GM13977 (cell line): ENCODE measurements around the gene C11orf21.

Experiments used
- DNase-seq: peaks from one replicate; pipeline ENCODE4 v3.0.0; 2012; ENCODE audit warnings: low spot score
- CTCF ChIP-seq: IDR thresholded peaks from 2 replicates; pipeline ENCODE4 v1.5.1; 2012; ENCODE audit warnings: mild to moderate bottlenecking, control low read depth; ENCODE audit not compliant: insufficient read depth; ENCODE audit errors: extremely low read depth, missing control alignments
- in situ Hi-C: fragments of 300-500 bp; cut with MboI; formaldehyde crosslinking; loops from one replicate; pipeline ENCODE4 v1.12.0; 2022; ENCODE audit warnings: low sequenced_read_pairs, low pct_unique_long_range_greater_than_20kb, mixed read lengths, inconsistent platforms; ENCODE audit not compliant: unreplicated experiment

C11orf21 gene

DNA sequence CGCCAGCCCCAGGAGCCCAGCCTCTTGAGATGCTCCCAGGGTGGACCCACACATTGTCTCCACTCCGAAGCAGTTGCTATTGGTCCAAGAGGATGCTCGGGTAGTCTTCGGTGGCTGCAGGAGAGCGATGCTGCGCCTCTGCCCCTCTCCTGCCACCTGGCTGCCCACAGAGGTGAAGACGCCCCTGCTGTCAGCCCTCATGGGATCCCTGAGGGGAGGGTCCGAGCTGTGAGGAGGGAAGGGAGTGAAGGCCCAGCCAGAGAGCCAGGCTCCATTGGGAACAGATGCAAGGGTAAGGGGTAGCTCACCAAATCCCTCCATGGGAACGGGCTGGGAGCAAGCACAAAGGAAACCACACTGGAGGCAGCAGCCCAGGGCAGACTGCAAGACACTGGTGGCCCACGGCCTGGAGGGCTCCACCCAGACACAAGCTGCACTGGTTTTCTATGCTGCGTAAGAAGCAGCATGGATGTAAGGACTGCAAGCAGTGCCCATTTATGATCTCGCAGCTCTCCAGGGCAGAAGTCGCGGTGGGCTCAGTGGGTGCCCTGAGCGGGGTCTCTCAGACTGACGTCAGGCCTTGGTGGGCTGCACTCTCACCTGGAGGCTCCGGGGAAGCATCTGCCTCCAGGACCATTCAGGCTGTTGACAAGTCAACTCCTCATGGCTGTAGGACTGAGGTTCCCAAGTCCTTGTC lies 15.8 kb upstream of the C11orf21 start:
- no peak for TF ChIP-seq CTCF
- in situ Hi-C loops: no loop called here
- DNase-seq: no peak

DNA sequence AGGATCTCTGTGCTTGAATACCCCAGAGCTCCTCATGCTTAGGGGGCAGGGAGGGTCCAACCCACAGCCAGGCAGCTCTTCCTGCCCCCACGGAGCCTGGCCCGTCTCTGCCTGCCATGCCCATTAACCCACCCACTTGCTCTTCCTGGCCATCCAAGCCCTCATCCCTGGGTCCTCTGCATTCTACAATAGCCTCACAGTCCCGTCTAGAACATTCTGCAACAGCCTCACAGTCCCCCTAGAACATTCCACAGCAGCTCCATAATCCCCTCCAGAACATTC lies 15.2 kb upstream of the C11orf21 start:
- no peak for TF ChIP-seq CTCF
- no peak for DNase-seq
- in situ Hi-C loops: no loop called here

DNA sequence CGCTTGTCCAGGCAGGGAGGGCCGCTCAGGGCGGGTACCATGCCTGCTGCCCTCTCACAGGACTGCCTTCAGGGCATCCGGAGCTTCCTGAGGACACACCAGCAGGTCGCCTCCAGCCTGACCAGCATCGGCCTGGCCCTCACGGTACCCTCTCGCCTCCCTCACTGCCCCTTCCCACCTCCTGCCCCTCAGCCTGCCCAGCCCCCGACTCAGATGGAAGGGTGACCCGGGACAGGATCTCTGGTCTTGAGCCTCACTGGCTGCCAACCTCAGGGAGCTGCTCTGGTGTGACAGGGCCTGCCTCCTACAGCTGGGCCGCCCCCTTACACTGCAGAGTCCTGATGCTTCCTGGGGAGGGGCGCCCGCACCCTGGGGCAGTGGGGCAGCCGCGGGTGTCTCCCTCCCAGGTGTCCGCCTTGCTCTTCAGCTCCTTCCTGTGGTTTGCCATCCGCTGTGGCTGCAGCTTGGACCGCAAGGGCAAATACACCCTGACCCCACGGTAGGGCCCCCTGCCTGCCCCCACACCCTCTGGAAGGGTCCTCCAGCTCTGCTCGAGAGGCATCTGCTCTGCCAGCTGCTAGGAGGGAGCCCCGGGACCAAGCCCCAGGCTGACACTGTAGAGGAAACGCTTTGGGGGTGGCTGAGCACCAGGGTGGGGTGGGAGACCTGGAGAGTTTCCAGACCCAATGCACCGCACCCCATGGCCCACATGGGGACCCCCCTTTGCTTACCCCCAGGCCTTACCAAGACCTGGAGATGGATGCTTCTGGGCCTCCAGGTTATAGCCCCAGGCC lies 14.6 kb upstream of the C11orf21 start:
- TF ChIP-seq CTCF: no peak
- in situ Hi-C loops: no loop called here
- no peak for DNase-seq

DNA sequence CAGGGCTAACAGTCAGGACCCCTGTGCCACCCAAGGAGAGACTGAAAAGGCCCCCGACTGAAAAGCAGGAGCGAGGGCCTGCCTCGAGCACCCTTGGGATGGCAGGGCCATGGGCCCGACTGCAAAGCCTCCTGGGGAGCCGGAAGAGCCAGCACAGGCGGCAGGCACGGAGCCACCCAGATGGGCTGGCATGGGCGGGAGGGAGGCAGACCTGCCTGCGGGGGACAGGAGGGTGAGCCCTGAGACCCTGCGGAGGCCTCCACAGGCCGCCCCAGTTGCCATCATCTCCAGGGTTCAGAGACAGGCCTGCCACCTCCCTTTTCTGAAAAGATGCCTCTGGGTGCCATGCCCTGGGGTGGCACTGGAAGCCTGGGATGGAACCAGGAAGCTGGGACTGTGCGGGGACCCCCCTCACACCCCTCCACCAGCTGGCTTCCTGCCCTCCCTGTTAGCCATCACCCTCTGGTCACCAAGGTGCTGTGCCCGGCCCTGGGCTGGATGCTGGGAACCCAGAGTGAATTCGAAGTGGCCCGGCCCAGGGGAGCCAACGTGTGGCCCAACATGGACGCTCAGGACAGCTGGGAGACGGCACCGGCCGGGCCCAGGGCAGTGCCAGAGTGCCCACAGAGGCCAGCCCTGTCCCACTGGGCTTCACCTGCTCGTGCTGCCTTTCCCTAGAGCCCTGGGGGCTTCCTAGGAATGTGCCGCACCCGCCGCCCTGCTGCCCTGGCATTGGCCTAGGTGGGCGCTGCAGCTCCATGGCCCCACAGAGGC lies 13.9 kb upstream of the C11orf21 start:
- TF ChIP-seq CTCF: no peak
- no peak for DNase-seq
- in situ Hi-C loops: no loop called here

GRCh38 chr11:2314525-2315394 lies 13.0 kb upstream of the C11orf21 start:
- in situ Hi-C loops: no loop called here
- no peak for TF ChIP-seq CTCF

DNA sequence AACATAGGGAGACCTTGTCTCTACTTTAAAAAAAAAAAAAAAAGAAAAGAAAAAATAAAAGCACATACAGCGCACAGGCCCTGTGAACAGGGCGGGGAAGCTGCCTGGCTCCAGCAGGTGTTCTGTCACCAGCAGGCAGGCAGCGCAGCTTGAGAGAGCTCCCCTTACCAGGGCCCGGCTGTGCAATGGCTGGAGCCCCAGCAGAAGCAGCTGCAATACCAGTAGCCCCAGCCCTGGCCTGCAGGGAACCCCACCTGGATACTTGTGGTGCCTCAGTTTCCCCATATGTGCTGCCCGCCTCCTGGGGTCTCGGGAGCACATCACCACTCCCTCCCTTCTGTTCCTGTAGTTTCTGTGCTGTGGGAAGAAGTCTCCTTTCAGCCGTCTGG lies 12.4 kb upstream of the C11orf21 start:
- no peak for DNase-seq
- TF ChIP-seq CTCF: no peak
- in situ Hi-C loops: no loop called here

More at GRCh38 chr11:2314525-2315394, 13.0 kb upstream of the C11orf21 start:
- DNase-seq: no peak
